CD4-positive, alpha-beta memory T cell (primary cell): ENCODE data around the gene MTHFD2. TPM values are rescaled to one million over a fixed set of nuclear protein-coding genes. Genes with fewer than 3 reads are reported as not detected.

ENCODE experiments used
- CTCF ChIA-PET: fragments of 350-600 bp; sonication (Branson Sonifier 250); formaldehyde crosslinking; loops from one replicate; lab custom pipeline; 2021; ENCODE audit warnings: inconsistent platforms; ENCODE audit not compliant: partially characterized antibody; lab: Charles Lee
- POLR2A ChIA-PET: fragments of 350-600 bp; sonication (Branson Sonifier 250); formaldehyde crosslinking; loops from one replicate; lab custom pipeline; 2021; ENCODE audit not compliant: partially characterized antibody; lab: Charles Lee
- DNase-seq, 5 donors: peaks; one replicate each; pipeline versions ENCODE4 v3.0.0 to v3.0.0-alpha.2; 2020 to 2022; ENCODE audit warnings: mixed read lengths in 1 of 5
- H3K27ac ChIP-seq: one replicate; pipeline ENCODE4 v1.7.0; 2013; ENCODE audit warnings: low read depth, low read length
- H3K27me3 ChIP-seq: 2 replicates; pipeline ENCODE4 v1.7.0; 2013; ENCODE audit warnings: mild to moderate bottlenecking, low read length, moderate library complexity; ENCODE audit not compliant: insufficient read depth
- H3K36me3 ChIP-seq: 2 replicates; pipeline ENCODE4 v1.7.0; 2013; ENCODE audit warnings: mild to moderate bottlenecking, low read length, moderate library complexity; ENCODE audit not compliant: insufficient read depth
- H3K4me1 ChIP-seq: 2 replicates; pipeline ENCODE4 v1.7.0; 2013; ENCODE audit warnings: mild to moderate bottlenecking, low read length, moderate library complexity; ENCODE audit not compliant: insufficient read depth
- H3K4me3 ChIP-seq, 2 donors: one replicate each; pipeline ENCODE4 v1.7.0; 2013; ENCODE audit warnings: low read length in 2 of 2, mild to moderate bottlenecking in 1 of 2
- H3K9me3 ChIP-seq, 2 donors: one replicate each; pipeline ENCODE4 v1.7.0; 2013; ENCODE audit warnings: low read length in 2 of 2, control low read depth in 1 of 2; ENCODE audit not compliant: control insufficient read depth in 1 of 2
- H3K27ac Mint-ChIP-seq, 7 donors: one replicate each; pipeline ENCODE4 v1.8.0; 2020 to 2021; ENCODE audit warnings: mixed read lengths in 7 of 7, mild to moderate bottlenecking in 6 of 7, inconsistent platforms in 3 of 7, moderate library complexity in 3 of 7
- H3K27me3 Mint-ChIP-seq, 2 donors: one replicate each; pipeline ENCODE4 v1.8.0; 2020 to 2021; ENCODE audit warnings: mixed read lengths in 2 of 2
- H3K36me3 Mint-ChIP-seq, 2 donors: one replicate each; pipeline ENCODE4 v1.8.0; 2020 to 2021; ENCODE audit warnings: mixed read lengths in 2 of 2, inconsistent platforms in 1 of 2, mild to moderate bottlenecking in 1 of 2
- H3K4me1 Mint-ChIP-seq, 4 donors: one replicate each; pipeline ENCODE4 v1.8.0; 2020 to 2021; ENCODE audit warnings: mixed read lengths in 4 of 4, mild to moderate bottlenecking in 1 of 4
- H3K4me3 Mint-ChIP-seq, 8 donors: one replicate each; pipeline ENCODE4 v1.8.0; 2020 to 2021; ENCODE audit warnings: mixed read lengths in 8 of 8, mild to moderate bottlenecking in 7 of 8, moderate library complexity in 6 of 8, inconsistent platforms in 3 of 8
- H3K9me3 Mint-ChIP-seq, 8 donors: one replicate each; pipeline ENCODE4 v1.8.0; 2020 to 2021; ENCODE audit warnings: mixed read lengths in 8 of 8, mild to moderate bottlenecking in 5 of 8, inconsistent platforms in 3 of 8, moderate library complexity in 1 of 8
- intact Hi-C: fragments of 100-400 bp; cut with micrococcal nuclease; formaldehyde crosslinking; loops from one replicate; pipeline ENCODE4 v1.15.1; 2023
- polyA plus RNA-seq, 2 donors: library from polyadenylated mRNA; unstranded; fragments of 300-500 nt; fragmentation: Illumina TruSeq; gene quantifications; one replicate each; pipeline ENCODE4 v1.2.3, GENCODE V29; 2021
- total RNA-seq, 2 experiments: library from RNA; stranded (reverse); gene quantifications; one replicate each; pipeline ENCODE4 v1.2.3, GENCODE V29; 2021

Gene MTHFD2
- total and polyA plus RNA-seq, 4 experiments from 2014 or later = 13.7 to 25.0 (median 20.1) TPM

GRCh38 chr2:74233648-74234047, 35.2 kb downstream of the MTHFD2 start:
- no peaks in the 10 kb centered on the region for H3K9me3 Mint-ChIP-seq
- Histone ChIP-seq H3K27ac (no peak overlapping the region), H3K36me3 (no peaks in the 10 kb centered on the region), H3K27me3 (no peaks in the 10 kb centered on the region), H3K9me3 (no peaks in the 10 kb centered on the region), H3K4me3 (no peak overlapping the region), H3K4me1 (no peaks in the 10 kb centered on the region)
- H3K4me3 Mint-ChIP-seq = no peak overlapping the region
- ChIA-PET CTCF (interaction anchor here (1.2 kb wide), 1 partner anchor 16 kb away, joined by 3 read pairs; no protein-coding TSS in a partner anchor), POLR2A (no interaction called here)
- intact Hi-C loops = no loop called here
- H3K27me3 Mint-ChIP-seq = no peaks in the 10 kb centered on the region
- H3K36me3 Mint-ChIP-seq = peaks cover 7 to 27% of the 10 kb centered on the region in 2 donors
- DNase-seq = no peak
- peaks cover 0 to 2% (median 0%) of the 10 kb centered on the region in 4 donors for H3K4me1 Mint-ChIP-seq
- H3K27ac Mint-ChIP-seq = no peak overlapping the region

- no peaks in the 10 kb centered on the region for H3K27me3 Mint-ChIP-seq
- CTCF ChIA-PET = no interaction called here
- peaks cover 7 to 27% of the 10 kb centered on the region in 2 donors for H3K36me3 Mint-ChIP-seq
- no peak overlapping the region for H3K4me3 Mint-ChIP-seq
- H3K27ac ChIP-seq = no peak overlapping the region
- no peaks in the 10 kb centered on the region for H3K36me3 ChIP-seq
- H3K27me3 ChIP-seq = no peaks in the 10 kb centered on the region
- H3K4me1 ChIP-seq = no peaks in the 10 kb centered on the region
- intact Hi-C loops = no loop called here
- DNase-seq = no peak
- POLR2A ChIA-PET = no interaction called here
- no peak overlapping the region for H3K4me3 ChIP-seq
- H3K27ac Mint-ChIP-seq = no peak overlapping the region
- no peaks in the 10 kb centered on the region for H3K9me3 Mint-ChIP-seq
- H3K9me3 ChIP-seq = no peaks in the 10 kb centered on the region
- H3K4me1 Mint-ChIP-seq = peaks cover 0 to 2% (median 0%) of the 10 kb centered on the region in 4 donors
Measured at GRCh38 chr2:74235041-74235440, 36.6 kb downstream of the MTHFD2 start.

GRCh38 chr2:74238879-74239278, 40.5 kb downstream of the MTHFD2 start:
- ChIA-PET CTCF (interaction anchor here (4.4 kb wide), 1 partner anchor 11 kb away, joined by 20 read pairs; no protein-coding TSS in a partner anchor), POLR2A (no interaction called here)
- DNase-seq = no peak
- intact Hi-C loops = no loop called here
- Histone ChIP-seq H3K4me1 (no peaks in the 10 kb centered on the region), H3K27me3 (no peaks in the 10 kb centered on the region), H3K9me3 (no peaks in the 10 kb centered on the region), H3K27ac (no peak overlapping the region), H3K4me3 (no peak overlapping the region), H3K36me3 (no peaks in the 10 kb centered on the region)
- H3K9me3 Mint-ChIP-seq = no peaks in the 10 kb centered on the region
- no peaks in the 10 kb centered on the region for H3K27me3 Mint-ChIP-seq
- H3K36me3 Mint-ChIP-seq = peaks cover 7 to 23% of the 10 kb centered on the region in 2 donors
- peaks cover 0 to 2% (median 0%) of the 10 kb centered on the region in 4 donors for H3K4me1 Mint-ChIP-seq
- H3K27ac Mint-ChIP-seq = no peak overlapping the region
- H3K4me3 Mint-ChIP-seq = no peak overlapping the region

- intact Hi-C loops = no loop called here
- POLR2A ChIA-PET = no interaction called here
Measured at GRCh38 chr2:74239346-74239745, 40.9 kb downstream of the MTHFD2 start.

GRCh38 chr2:74242354-74243071, 44.1 kb downstream of the MTHFD2 start:
- intact Hi-C loops = no loop called here
- no peaks in the 10 kb centered on the region for H3K9me3 Mint-ChIP-seq
- no peak overlapping the region for H3K27ac Mint-ChIP-seq
- H3K27me3 ChIP-seq = no peaks in the 10 kb centered on the region
- H3K4me3 Mint-ChIP-seq = no peak overlapping the region
- H3K27me3 Mint-ChIP-seq = no peaks in the 10 kb centered on the region
- H3K27ac ChIP-seq = no peak overlapping the region
- CTCF ChIA-PET = interaction anchor here (1.3 to 4.4 kb wide), 3 partner anchors 7 to 418 kb away, joined by 4 to 20 read pairs (median 8); no protein-coding TSS in a partner anchor
- DNase-seq = no peak
- H3K4me1 ChIP-seq = no peaks in the 10 kb centered on the region
- H3K4me1 Mint-ChIP-seq = no peaks in the 10 kb centered on the region
- H3K4me3 ChIP-seq = no peak overlapping the region
- H3K36me3 Mint-ChIP-seq = peaks cover 0 to 13% of the 10 kb centered on the region in 2 donors
- no peaks in the 10 kb centered on the region for H3K36me3 ChIP-seq
- no peaks in the 10 kb centered on the region for H3K9me3 ChIP-seq
- POLR2A ChIA-PET = no interaction called here

More at GRCh38 chr2:74239346-74239745, 40.9 kb downstream of the MTHFD2 start:
- no peaks in the 10 kb centered on the region for H3K4me1 ChIP-seq
- H3K36me3 ChIP-seq = no peaks in the 10 kb centered on the region
- H3K27ac ChIP-seq = no peak overlapping the region
- Mint-ChIP-seq H3K27me3 (no peaks in the 10 kb centered on the region), H3K4me3 (no peak overlapping the region), H3K4me1 (peaks cover 0 to 2% (median 0%) of the 10 kb centered on the region in 4 donors), H3K27ac (no peak overlapping the region), H3K36me3 (peaks cover 7 to 23% of the 10 kb centered on the region in 2 donors), H3K9me3 (no peaks in the 10 kb centered on the region)
- H3K27me3 ChIP-seq = no peaks in the 10 kb centered on the region
- DNase-seq = no peak
- H3K9me3 ChIP-seq = no peaks in the 10 kb centered on the region
- H3K4me3 ChIP-seq = no peak overlapping the region
- CTCF ChIA-PET = interaction anchor here (4.4 kb wide), 1 partner anchor 10 kb away, joined by 20 read pairs; no protein-coding TSS in a partner anchor

GRCh38 chr2:74244286-74244685, 45.9 kb downstream of the MTHFD2 start:
- Mint-ChIP-seq H3K27me3 (no peaks in the 10 kb centered on the region), H3K4me3 (no peak overlapping the region), H3K9me3 (no peaks in the 10 kb centered on the region), H3K4me1 (peaks cover 0 to 3% (median 0%) of the 10 kb centered on the region in 4 donors), H3K27ac (no peak overlapping the region), H3K36me3 (peaks cover 0 to 13% of the 10 kb centered on the region in 2 donors)
- no peaks in the 10 kb centered on the region for H3K4me1 ChIP-seq
- no peak overlapping the region for H3K4me3 ChIP-seq
- no peaks in the 10 kb centered on the region for H3K36me3 ChIP-seq
- H3K27ac ChIP-seq = no peak overlapping the region
- no peak for DNase-seq
- no peaks in the 10 kb centered on the region for H3K9me3 ChIP-seq
- ChIA-PET CTCF (no interaction called here), POLR2A (no interaction called here)
- no peaks in the 10 kb centered on the region for H3K27me3 ChIP-seq
- intact Hi-C loops = no loop called here

GRCh38 chr2:74246496-74247195, 48.2 kb downstream of the MTHFD2 start:
- POLR2A ChIA-PET = no interaction called here
- Mint-ChIP-seq H3K9me3 (no peaks in the 10 kb centered on the region), H3K36me3 (peaks cover 0 to 10% of the 10 kb centered on the region in 2 donors), H3K4me1 (peaks cover 4 to 8% (median 6%) of the 10 kb centered on the region in 4 donors), H3K27me3 (no peaks in the 10 kb centered on the region), H3K27ac (no peak overlapping the region), H3K4me3 (no peak overlapping the region)
- Histone ChIP-seq H3K27me3 (no peaks in the 10 kb centered on the region), H3K27ac (no peak overlapping the region), H3K36me3 (no peaks in the 10 kb centered on the region), H3K4me3 (no peak overlapping the region), H3K9me3 (no peaks in the 10 kb centered on the region), H3K4me1 (peaks cover 4% of the 10 kb centered on the region)
- DNase-seq = no peak
- intact Hi-C loops = no loop called here
- CTCF ChIA-PET = interaction anchor here (0.6 to 9.9 kb wide), 3 partner anchors 65 to 285 kb away, joined by 3 to 303 read pairs (median 4); partner anchors contain the start of gene SLC4A5
